ENCODE measurements around the gene CRYL1. TPM values are rescaled to one million over a fixed set of nuclear protein-coding genes. Genes with fewer than 3 reads are reported as not detected.

CRYL1 gene
- total RNA-seq, 2 donors from 2014 or later: 14.5 to 32.2 TPM

GRCh38 chr13:20482787-20483186 lies 42.9 kb downstream of the CRYL1 start:
- DNase-seq (no peak), ATAC-seq (peak; percentile 58)
- TF ChIP-seq POLR2A (IDR thresholded peaks at IDR 0.05): no peak
- no peak for TF ChIP-seq CTCF (IDR thresholded peaks at IDR 0.05)
- H3K4me1 ChIP-seq: no peaks in the 10 kb centered on the region
- intact Hi-C loops (cut with DNase I): no loop called here
- no peaks in the 10 kb centered on the region for H3K36me3 ChIP-seq (replicated peaks in 1 of 2; ENCODE audit: insufficient read depth in 1 of 2, low read depth in 2 of 2)
- H3K4me3 ChIP-seq: no peak overlapping the region
- peak overlapping the region in 3 of 4 donors; percentile 41 to 80 (median 52) for H3K27ac ChIP-seq
- no peaks in the 10 kb centered on the region for H3K27me3 ChIP-seq
- no peaks in the 10 kb centered on the region for H3K9me3 ChIP-seq
- 74 to 84% methylated on average over 6 of the region's 6 CpGs for whole genome bisulfite sequencing, 2 donors

- intact Hi-C loops (cut with DNase I): no loop called here
- ATAC-seq: peak; percentile 70
- Histone ChIP-seq H3K36me3 (replicated peaks in 1 of 2; ENCODE audit: insufficient read depth in 1 of 2, low read depth in 2 of 2) (no peaks in the 10 kb centered on the region), H3K4me1 (no peaks in the 10 kb centered on the region), H3K27me3 (no peaks in the 10 kb centered on the region), H3K27ac (peak overlapping the region in 3 of 4 donors; percentile 41 to 80 (median 52)), H3K9me3 (no peaks in the 10 kb centered on the region), H3K4me3 (no peak overlapping the region)
- WGBS, 2 donors: 56 to 73% methylated on average over 11 of the region's 11 CpGs
- DNase-seq: peak in 1 of 4 donors; percentile 16
- TF ChIP-seq CTCF (IDR thresholded peaks at IDR 0.05): peak in 1 of 7 experiments; percentile 7
- TF ChIP-seq POLR2A (IDR thresholded peaks at IDR 0.05): no peak
Observed at GRCh38 chr13:20482275-20482761, 43.3 kb downstream of the CRYL1 start.

GRCh38 chr13:20477394-20477793 lies 48.3 kb downstream of the CRYL1 start:
- Histone ChIP-seq H3K4me1 (peaks cover 8% of the 10 kb centered on the region), H3K4me3 (no peak overlapping the region), H3K9me3 (no peaks in the 10 kb centered on the region), H3K27me3 (no peaks in the 10 kb centered on the region), H3K27ac (no peak overlapping the region), H3K36me3 (replicated peaks in 1 of 2; ENCODE audit: insufficient read depth in 1 of 2, low read depth in 2 of 2) (no peaks in the 10 kb centered on the region)
- ATAC-seq: no peak
- TF ChIP-seq POLR2A (IDR thresholded peaks at IDR 0.05): no peak
- TF ChIP-seq CTCF (IDR thresholded peaks at IDR 0.05): no peak
- 94 to 97% methylated on average over 3 of the region's 3 CpGs for WGBS, 2 donors
- intact Hi-C loops (cut with DNase I): no loop called here
- no peak for DNase-seq

GRCh38 chr13:20475927-20476691 lies 49.5 kb downstream of the CRYL1 start:
- Histone ChIP-seq H3K4me3 (no peak overlapping the region), H3K9me3 (no peaks in the 10 kb centered on the region), H3K36me3 (replicated peaks in 1 of 2; ENCODE audit: insufficient read depth in 1 of 2, low read depth in 2 of 2) (no peaks in the 10 kb centered on the region), H3K27ac (peak overlapping the region in 3 of 4 donors; percentile 23 to 64 (median 34)), H3K4me1 (peaks cover 8% of the 10 kb centered on the region), H3K27me3 (no peaks in the 10 kb centered on the region)
- intact Hi-C loops (cut with DNase I): no loop called here
- peak; percentile 58 to 76 (median 71) for DNase-seq
- 42 to 56% methylated on average over 15 to 18 of the region's 18 CpGs for WGBS, 2 donors
- TF ChIP-seq POLR2A (IDR thresholded peaks at IDR 0.05): no peak
- TF ChIP-seq CTCF (IDR thresholded peaks at IDR 0.05): peak in 4 of 7 experiments; percentile 13 to 29 (median 18)
- ATAC-seq: peak; percentile 76
